ENCODE measurements around the gene COL5A1.

DNA sequence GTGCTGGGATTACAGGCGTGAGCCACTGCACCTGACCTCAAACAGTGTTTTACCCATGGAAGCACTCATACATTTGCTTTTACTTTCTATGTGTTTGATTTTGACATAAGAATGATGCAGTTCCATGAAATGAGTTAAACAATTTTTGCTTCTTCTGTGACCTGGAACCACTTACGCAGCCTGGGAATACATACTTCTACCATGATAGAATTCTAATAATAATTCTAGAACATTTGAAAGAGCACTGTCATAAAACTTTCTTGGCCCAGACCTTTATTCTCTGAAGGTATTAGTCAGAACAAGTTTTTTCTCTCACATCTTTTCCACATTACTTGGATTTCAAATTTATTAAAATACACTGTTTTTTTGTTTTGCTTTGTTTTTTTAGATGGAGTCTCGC, 25.3 kb upstream of the COL5A1 start:
- TF ChIP-seq, protein P1, sequence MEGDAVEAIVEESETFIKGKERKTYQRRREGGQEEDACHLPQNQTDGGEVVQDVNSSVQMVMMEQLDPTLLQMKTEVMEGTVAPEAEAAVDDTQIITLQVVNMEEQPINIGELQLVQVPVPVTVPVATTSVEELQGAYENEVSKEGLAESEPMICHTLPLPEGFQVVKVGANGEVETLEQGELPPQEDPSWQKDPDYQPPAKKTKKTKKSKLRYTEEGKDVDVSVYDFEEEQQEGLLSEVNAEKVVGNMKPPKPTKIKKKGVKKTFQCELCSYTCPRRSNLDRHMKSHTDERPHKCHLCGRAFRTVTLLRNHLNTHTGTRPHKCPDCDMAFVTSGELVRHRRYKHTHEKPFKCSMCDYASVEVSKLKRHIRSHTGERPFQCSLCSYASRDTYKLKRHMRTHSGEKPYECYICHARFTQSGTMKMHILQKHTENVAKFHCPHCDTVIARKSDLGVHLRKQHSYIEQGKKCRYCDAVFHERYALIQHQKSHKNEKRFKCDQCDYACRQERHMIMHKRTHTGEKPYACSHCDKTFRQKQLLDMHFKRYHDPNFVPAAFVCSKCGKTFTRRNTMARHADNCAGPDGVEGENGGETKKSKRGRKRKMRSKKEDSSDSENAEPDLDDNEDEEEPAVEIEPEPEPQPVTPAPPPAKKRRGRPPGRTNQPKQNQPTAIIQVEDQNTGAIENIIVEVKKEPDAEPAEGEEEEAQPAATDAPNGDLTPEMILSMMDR (IDR thresholded peaks at IDR 0.05 in 4 of 5, conservative IDR thresholded peaks at IDR 0.05 in 1 of 5): no peak
- TF ChIP-seq POLR2A (IDR thresholded peaks at IDR 0.05): no peak
